HG02884 (cell line): ENCODE results near the gene RABGAP1.

Experiments used
- ATAC-seq: cut with Tn5 transposase; IDR thresholded peaks from one replicate; pipeline ENCODE4 v1.9.1; 2021; ENCODE audit warnings: mild to moderate bottlenecking, moderate library complexity; ENCODE audit not compliant: unreplicated experiment

The RABGAP1 gene

DNA sequence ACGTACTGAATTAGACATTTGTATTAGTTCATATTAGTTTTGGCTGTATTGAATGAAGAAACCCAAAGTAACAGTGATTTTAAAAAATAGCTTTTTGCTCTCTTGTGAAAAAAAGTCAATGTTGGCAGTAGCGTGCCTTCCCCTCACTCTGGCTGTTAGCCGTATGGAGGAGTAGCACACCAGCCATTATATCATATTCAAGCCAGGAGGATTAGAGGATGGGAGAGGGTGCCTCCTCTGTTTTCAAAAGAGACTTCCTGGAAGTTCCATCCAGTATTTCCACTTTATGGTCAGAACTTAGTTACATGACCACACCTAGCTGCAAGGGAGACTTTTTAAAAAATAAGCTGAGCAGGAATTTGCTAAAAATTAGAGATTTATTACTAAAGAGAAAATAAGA lies 133.8 kb downstream of the RABGAP1 start:
- ATAC-seq = no peak

DNA sequence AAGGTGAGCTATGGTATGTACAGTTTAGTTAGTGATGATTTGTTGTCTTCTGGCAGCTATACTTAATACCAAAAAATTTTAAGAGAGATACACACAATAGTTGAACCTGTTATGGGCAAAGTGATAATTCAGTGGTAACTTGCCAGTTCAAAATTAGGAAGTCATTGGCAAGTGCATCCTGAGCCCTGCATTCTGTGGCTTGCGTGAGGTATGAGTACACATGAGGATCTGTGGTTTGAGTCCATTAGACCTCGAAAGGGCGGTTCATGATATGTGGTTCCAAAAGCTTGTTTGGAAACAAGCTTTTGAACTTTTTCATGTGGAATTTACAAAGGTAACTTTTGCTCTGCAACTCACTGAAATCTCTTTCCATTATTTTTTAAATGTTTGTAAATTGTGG lies 139.6 kb downstream of the RABGAP1 start:
- ATAC-seq = no peak

DNA sequence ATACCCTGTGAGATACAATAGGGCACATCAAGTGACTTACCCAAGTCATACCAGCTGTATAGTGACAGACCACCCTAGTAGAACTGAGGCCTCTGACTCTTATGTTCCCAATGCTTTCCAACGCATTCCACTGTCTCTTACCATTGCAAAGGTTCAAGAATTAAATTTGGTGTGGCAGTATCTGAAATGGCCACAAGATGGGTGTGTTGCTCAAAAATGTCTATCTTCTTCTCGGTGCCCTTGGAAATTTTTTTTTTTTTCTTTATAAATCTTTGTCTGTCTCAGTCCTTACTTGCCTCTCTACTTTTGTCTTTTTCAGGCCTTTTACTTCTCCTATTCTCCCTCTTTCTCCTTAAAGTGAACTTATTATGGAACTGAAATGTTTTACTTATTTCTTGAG lies 141.0 kb downstream of the RABGAP1 start:
- ATAC-seq = no peak

DNA sequence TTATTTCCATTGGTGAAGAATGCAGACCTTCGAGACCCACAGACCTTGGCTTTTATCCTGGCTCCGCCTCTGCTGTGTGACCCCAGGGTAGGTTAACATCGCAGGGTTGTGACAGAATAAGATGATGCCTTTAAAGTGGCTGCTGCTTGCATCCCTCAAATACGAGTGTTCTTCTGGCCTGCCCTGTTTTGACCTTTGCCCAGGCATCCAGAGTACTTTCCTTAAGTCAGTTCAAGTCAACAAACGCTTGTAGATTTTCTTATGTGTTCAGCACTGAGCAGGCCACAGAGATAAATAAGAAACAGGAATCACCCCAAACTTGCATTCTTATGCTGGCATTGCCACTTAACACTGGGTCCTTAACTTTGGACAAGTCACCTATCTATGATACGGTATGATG lies 142.9 kb downstream of the RABGAP1 start:
- ATAC-seq = no peak

DNA sequence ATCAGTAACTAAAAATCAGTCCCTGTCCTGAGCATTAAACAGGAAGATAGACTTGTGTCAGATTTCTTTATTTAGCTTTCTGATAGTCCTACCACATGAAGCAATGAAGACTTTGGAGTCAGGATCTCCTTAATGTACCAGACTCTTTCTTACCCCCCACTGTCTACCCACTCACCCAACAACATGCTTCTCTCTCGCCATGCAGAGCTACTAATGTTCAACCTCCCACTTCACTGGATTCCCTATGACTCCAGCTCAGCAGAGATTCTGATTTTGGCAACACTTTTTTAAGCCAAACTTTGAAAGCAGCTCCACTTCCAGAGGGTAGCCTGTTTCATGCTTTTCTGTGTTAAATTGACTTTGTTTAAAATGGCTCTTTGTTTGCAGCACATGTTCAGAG lies 143.4 kb downstream of the RABGAP1 start:
- no peak for ATAC-seq

DNA sequence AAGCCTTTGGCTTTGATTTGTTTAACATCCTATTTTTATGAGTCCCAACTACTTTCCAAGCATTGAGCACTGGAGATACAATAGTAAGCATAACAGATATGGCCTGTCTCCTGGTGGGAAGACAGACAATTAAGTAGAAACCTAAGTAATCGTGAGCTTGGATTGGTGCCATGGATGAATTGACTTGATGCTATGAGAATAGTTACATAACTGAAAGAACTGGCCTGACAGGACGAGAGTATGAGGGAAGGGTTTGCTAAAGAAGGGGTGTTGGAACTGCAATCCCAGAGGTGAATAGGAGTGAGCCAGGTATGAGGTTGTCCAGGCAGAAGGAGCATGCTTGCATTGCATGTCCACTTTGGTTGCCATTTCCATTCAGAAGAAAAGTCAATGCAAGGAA lies 145.1 kb downstream of the RABGAP1 start:
- no peak for ATAC-seq

DNA sequence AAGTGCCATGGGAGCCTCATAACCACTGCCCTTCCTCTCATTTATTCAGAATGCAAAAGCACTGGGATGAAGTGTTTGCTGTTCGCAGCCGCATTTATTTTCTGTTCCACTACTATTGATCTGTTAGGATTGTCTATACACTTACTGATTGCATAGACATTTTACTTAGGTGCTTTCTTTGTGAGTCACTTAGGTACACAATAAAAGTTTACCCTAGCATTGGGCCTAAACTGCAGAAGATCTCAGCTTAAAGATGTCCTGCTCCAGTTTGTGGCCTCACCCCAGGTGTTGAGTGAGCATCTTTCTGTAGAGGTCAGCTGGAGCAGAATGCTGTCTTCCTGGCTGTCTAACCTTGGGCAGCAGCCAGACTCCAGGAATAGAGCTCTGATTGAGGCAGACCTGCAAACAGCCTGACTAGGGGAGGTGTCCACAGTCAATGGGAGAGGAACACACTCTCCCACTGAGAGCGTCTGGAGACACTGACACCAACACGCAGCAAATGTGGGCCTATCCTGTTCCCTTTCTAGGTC lies 146.6 kb downstream of the RABGAP1 start:
- ATAC-seq = no peak

DNA sequence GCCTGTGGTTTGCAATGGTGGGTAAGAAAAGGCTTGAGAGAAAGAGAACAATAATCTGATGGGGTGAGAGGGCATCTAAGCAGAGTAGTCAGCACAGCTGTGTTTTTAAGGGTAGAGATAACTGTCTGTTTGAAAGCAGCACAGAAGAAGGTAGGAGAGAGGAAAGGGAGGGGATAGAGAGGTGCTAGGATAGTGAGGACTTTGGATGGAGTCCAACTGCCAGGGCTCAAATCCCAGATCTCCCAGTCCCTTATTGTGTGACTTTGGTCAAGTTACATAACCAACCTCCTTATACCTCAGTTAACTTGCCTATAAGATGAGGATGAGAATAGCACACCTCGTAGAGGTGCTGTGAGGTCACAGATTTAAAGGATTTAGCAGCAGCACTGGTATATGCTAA lies 148.2 kb downstream of the RABGAP1 start:
- no peak for ATAC-seq

DNA sequence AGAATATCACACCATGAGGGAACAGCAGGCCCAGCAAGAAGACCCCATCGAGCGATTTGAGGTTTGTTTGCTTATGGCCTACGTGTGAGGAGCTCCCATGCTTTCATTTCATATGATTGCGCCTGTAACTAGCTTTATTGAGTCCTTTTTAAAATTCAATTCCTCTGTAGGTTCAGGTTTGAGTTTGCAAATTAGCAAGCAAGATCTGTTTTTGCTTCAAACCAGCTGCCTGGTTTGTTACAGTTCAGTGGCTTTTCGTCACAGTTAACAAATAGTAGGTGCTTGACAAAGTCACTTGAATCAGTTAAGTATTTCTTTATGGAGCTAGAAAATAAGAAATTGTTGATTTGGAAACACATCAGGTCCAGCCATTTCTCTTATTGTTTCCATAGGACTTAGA lies 149.0 kb downstream of the RABGAP1 start:
- ATAC-seq = no peak

DNA sequence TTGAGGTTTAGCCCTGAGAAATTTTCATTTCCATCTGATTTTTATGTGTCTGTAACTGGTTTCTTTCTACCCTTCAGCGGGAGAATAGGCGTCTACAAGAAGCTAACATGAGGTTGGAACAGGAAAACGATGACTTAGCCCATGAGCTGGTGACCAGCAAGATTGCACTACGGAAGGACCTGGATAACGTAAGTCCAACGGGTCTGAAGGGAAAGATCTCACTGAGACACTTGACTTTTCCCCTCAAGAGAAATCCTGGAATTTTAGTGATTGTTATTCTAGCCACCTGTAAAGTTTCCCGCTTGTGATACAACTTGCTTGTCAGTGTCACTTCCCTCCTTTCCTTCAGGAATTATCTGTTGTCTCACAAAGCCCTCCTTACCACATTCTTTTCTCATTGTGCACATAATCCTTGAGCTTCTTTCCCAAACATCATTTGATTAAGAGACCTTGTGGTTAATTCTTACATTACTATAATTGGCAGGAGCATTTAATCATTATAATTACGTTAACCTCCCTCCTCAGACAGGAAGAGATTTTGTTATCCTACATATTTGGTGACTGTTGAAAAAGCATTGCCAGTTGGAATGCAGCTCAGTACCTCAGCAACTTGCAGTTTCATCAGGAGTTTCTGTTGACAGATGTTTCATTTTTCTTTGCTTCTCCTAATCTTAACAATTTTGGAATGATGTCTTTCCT lies 149.5 kb downstream of the RABGAP1 start:
- no peak for ATAC-seq

DNA sequence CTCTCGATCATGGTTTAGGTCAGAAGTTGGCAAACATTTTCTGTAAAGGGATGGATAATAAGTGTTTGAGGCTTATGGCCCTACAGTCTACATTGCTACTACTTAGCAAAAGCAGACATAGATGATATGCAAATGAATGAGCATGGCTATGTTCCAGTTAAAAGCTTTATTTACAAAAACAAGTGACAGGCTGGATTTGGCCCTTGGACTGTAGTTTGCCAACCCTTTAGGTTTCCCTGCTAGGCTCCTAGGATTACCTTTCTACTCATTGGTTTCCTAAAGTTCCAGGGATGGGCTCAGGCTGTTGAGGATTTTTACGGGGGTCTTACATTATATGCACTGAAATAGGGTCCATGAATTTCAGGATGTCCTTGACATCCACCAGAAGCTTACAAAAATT lies 150.1 kb downstream of the RABGAP1 start:
- ATAC-seq = no peak

DNA sequence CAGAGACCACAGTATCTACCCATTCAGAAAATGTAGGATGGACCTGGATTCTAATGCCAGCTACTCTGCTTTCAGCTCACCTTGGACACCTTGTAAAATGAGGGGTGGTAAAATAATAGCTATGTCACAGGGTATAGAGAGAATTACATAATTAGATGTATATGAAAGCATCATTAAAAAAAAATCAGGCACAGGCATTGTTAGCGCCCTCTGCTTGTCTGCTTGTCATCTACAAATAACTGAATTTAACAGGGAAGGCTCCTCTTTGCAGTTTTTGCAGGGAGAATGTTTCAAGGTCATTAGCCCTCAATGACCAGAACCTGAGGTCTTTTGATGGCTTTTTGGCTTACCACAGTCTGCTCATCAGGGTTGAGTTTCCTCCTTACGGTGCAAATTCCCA lies 150.6 kb downstream of the RABGAP1 start:
- ATAC-seq = no peak

DNA sequence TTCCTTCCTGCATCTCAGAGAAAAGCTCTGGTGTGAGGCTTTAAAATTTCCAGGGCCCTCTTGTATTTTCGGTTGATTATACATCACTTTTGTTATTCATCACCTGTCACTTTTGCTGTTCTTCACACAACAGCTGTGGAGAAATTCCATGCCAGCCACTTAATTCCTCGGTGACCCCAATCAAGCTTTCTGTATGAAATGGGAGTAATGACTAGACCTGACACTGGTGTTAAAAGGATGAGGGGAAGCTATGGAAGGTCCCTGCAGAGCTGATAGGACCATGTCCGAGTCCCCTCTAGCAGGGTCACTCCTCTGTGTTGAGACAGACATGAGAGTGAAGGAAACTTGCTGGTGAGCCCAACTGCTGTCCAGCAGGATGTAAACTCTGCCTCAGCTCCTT lies 152.3 kb downstream of the RABGAP1 start:
- no peak for ATAC-seq

DNA sequence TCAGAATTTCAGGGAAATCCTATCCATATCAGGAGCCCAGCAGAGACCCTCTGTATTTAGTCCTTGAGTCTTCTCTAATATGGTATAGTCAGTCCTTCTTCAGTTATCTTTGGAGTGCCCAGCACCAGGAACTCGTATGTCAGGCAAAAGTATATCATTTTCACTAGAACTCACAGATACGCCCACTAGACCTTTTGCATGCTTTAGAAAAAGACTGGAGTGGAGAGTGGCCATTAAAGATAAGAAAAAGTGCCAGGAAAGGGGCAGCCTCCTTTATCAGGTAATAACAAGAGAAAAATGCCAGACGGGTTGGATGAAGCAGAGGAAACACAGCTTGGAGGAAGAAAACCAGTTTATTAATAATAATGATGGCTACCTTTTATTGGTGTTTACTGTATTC lies 156.2 kb downstream of the RABGAP1 start:
- no peak for ATAC-seq

DNA sequence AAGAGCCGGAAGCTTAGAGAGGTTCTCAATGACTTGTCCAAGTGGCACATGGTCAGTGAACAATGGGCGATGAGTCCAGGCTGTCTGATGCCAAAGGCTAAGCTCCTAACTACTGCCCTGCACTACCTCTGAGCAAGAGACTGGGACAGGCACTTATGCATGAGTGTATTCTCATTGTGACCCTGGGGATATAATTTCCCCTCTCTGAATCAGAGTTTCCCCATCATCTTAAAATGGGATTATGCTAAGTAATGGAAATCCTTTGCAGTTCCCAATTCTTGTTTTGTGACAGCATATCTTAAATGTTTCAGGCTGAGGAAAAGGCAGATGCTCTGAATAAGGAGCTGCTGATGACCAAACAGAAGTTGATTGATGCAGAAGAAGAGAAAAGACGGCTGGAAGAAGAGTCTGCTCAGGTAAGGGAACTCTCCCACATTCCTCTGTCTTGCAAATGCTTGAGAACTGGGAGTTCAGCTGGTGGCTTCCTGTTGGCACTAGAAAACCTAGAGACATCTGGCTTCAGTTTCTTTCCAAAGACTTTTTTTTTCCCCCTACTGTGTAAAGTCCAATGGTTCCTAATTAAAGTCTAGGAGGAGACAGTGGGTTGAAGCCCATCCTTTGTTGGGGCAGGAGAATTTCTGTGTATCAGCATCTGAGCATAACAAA lies 156.7 kb downstream of the RABGAP1 start:
- no peak for ATAC-seq

DNA sequence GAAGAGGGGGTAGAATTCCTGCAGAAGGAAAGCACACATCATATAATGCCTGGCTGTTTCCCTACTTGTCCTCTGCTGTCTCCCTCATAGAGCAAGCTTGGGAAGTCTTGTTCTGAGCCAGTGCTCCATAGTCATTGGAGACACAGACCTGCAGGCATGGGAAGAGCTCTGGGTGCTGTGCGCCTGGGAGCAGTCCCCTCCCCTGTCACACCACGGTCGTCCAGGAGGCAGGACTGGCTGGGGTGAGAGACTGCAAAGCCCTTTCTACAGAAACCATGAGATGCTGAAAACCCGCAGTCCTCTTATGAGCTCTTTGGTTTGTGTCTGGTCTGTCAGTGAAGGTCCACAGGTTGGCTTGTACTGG lies 157.3 kb downstream of the RABGAP1 start:
- no peak for ATAC-seq

DNA sequence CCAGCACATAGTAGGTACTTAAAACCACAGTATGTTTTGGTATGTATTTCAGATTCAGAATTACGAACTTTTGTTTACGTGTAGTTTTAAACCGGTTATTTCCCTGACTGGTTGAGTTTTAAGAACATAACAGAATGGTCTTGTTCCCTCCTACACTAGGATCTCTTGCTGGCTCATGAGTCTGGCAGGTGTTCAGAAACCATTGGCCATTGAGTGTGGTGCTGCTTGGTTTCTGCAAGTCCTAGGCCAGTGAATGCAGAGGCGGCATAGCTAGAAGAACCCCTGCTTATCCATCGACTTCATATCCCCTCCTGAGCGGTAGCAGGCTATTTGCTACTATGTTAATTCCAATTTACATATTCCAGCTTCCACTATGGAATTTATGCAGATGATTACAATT lies 158.2 kb downstream of the RABGAP1 start:
- no peak for ATAC-seq

DNA sequence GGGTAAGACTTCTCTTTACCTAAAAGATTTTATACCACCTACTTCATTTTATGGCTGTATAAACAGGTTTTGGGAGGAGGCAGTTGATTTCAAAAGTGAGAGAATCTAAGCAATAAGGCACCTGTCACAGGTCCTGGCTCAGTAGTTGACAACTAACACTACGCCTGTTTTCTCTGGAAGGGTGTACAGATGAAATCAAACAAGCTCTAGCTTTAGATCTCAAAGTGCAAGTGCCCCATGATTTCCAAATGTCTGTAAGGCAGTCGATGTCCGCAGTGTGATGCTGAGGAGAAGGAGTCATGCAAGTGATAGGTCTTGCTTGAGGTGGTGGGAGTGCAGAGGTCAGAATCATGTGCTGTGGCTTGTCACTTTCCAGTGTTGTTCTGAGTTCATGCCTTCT lies 158.7 kb downstream of the RABGAP1 start:
- no peak for ATAC-seq

DNA sequence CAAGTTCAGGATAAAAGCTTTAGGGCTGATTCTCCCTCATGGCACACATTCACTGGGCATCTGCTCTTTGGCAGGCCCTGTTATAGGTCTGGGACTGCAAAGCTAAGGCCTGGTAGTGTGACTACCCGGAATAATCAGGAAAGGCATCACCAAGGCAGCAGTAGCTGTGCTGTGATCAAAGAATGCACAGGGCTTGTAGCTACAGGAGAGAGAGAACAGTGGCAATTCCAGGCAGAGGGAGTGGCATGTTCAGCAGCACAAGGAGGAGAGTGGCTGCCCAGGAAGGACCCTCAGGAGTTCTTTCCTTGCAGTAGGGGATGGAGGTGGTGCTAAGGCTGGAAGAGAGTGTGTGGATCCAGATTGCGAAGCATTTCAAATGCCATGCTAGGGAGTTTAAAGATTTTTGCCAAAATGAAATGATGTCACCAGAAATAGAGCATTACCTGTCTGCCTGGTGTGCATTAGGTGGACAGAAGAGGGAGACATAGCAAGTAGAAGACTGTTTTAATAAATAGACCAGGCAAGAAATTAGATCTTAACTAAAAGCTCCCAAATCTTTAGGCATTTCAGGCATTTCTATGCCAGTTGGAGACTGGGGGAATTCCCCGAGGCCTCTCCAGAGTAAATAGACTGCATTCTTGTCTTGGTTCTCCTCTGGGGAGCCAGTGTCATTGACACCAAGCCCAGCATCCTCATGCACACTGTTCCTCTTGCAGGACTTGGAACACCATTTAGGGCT lies 161.7 kb downstream of the RABGAP1 start:
- ATAC-seq = no peak

DNA sequence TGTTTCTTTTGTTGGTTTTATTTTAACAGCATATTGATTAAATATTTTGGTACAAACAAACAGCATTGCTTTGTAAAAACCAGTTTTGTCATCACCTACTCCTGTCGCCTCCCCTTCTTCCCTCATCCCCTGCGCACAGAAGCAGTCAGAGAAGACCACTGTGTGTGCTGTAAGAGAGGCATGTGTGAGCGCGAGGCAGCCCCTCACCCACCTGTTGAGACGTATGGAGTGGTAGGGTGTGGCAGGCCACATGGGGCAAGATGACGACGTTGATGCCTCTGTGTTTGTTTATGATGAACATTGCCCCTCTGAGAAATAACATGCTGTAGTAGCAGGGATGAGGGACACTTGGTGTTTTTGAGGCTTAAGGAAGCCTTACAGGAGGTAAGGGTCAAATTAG lies 164.0 kb downstream of the RABGAP1 start:
- ATAC-seq = no peak

DNA sequence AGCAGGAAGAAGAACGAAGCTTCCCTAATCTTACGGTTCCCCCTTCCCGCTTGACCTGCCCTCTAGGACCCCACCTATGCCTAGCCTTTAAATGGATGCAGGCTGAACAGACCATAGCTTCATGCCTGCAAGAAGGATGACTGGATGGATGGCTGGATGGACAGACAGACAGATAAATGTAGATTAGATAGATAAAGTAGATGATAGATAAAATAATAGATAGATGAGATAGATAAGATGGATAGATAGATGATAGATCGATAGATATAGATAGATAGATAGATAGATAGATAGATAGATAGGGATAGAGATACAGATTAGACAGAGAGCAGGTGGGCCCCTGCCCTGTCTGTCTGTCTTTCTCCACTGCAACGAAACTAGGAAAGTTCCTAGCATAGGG lies 164.7 kb downstream of the RABGAP1 start:
- no peak for ATAC-seq

DNA sequence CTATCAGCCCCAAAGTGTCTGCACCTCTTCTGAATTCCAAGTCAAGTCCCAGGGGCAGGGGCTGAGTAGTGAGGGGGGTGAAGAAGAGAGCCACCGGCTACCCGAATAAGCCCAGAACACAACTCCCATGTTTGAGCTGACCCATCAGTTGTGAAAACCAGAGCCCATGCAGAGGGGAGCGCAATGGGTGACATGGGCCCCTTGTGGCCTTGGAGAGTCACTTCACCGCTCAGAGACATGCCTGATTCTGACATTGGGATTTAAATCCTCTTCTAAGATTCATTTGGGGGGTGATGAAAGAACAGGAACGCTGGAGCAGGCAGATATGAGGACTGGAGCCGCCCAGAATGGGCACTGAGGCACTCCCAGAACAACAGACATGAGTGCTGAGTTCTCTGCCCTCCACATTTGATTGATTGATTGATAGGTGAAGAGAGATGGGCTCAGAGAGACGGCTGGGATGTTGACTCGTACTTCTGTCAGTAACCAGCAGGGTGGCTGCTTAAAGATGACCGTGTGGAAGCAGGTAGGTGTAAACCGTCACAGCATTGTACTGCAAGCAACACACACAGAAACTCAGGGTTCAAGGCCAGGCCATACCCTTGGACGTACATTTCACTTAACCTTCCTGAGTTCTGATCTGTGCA lies 166.9 kb downstream of the RABGAP1 start:
- no peak for ATAC-seq
